Stimulated activated naive CD8-positive, alpha-beta T cell treated with anti-CD3 and anti-CD28 coated beads, Interleukin-15, amount 100 ng/mL, for 72 hours (primary cell): Measurements from ENCODE around the gene HELZ2.
"Not testable (repeated sequence)": the region's sequence is repeated elsewhere in the genome, so short reads cannot be mapped to it uniquely, and the experiment has no call there.

Source experiments
- ATAC-seq: fragments of 150-1000 bp; cut with Tn5 transposase; 2 replicates; pipeline ENCODE4 v1.10.0; 2021; ENCODE audit warnings: mild to moderate bottlenecking, moderate library complexity
- DNase-seq, 2 donors: peaks; one replicate each; pipeline ENCODE4 v3.0.0; 2021 to 2022
- H3K27ac Mint-ChIP-seq, 2 donors: one replicate each; pipeline ENCODE4 v1.8.0; 2022; ENCODE audit warnings: mild to moderate bottlenecking in 2 of 2, mixed read lengths in 2 of 2, moderate library complexity in 2 of 2
- H3K27me3 Mint-ChIP-seq: one replicate; pipeline ENCODE4 v1.8.0; 2022; ENCODE audit warnings: mixed read lengths
- H3K4me1 Mint-ChIP-seq: one replicate; pipeline ENCODE4 v1.8.0; 2022; ENCODE audit warnings: mild to moderate bottlenecking, mixed read lengths
- H3K4me3 Mint-ChIP-seq, 2 donors: one replicate each; pipeline ENCODE4 v1.8.0; 2022; ENCODE audit warnings: mild to moderate bottlenecking in 2 of 2, mixed read lengths in 2 of 2, moderate library complexity in 1 of 2
- H3K9me3 Mint-ChIP-seq, 2 donors: one replicate each; pipeline ENCODE4 v1.8.0; 2022; ENCODE audit warnings: mixed read lengths in 2 of 2

HELZ2 gene, protein sequence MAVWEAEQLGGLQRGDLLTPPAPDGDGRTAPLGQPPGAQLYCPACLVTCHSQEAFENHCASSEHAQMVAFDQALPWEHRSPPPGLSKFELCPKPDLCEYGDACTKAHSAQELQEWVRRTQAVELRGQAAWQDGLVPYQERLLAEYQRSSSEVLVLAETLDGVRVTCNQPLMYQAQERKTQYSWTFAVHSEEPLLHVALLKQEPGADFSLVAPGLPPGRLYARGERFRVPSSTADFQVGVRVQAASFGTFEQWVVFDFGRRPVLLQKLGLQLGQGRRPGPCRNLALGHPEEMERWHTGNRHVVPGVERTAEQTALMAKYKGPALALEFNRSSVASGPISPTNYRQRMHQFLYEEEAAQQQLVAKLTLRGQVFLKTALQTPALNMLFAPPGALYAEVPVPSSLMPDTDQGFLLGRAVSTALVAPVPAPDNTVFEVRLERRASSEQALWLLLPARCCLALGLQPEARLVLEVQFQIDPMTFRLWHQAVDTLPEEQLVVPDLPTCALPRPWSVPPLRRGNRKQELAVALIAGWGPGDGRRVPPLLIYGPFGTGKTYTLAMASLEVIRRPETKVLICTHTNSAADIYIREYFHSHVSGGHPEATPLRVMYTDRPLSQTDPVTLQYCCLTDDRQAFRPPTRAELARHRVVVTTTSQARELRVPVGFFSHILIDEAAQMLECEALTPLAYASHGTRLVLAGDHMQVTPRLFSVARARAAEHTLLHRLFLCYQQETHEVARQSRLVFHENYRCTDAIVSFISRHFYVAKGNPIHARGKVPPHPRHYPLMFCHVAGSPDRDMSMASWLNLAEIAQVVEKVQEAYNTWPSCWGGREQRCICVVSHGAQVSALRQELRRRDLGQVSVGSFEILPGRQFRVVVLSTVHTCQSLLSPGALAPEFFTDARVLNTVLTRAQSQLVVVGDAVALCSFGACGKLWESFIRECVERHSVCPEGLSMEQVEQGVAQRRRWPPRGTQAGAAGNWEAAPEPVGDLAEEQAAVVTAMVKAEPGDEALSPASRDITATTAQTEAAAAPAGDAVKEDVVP (N-terminal part only)

DNA sequence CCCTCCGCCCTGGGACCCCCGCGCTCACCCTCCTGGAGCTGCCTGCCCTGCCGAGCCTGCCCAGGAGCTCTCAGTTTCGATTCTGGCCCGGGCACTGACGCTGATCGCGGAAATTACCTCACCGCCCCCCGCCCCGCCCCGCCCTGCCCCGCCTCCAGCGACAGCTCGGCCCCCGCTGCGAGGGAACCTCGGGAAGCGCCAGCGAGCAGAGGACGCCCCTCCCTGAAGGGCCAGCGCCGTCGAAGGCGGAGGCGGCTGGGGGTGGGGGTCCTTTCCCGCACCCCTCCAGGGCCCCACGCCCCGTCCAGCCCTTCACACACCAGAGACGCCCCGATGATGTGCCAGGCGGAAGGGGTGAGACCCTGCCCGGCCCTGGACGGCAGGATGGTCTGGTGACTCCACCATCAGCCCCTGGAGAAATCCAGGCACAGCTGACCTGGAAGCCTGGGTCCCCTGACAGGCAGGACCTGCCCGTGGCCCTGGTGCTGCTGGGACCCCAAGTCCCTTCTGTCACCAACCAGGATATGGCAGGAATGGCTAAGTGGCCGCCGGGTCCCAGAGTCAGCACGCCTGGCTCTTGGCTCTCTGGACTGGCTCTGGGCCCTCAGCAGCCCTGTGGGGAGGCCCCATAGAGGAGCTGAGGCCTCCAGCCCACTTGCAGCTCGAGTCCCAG is at the start of gene HELZ2:
Gene HELZ2, minus strand, starts transcription at position 84 of the 673 bp plus-strand sequence. CDS start 1,854 bp downstream, outside the sequence.
- Mint-ChIP-seq H3K9me3 (no peaks in the 10 kb centered on the region), H3K27ac (peak within 1 kb of the TSS; percentile 79 to 96), H3K4me3 (peak within 1 kb of the TSS; percentile 79 to 92), H3K4me1 (peaks cover 16% of the 10 kb centered on the region), H3K27me3 (peaks cover 39% of the 10 kb centered on the region)
- ATAC-seq (peak; percentile 85), DNase-seq (peak; percentile 49 to 62)

DNA sequence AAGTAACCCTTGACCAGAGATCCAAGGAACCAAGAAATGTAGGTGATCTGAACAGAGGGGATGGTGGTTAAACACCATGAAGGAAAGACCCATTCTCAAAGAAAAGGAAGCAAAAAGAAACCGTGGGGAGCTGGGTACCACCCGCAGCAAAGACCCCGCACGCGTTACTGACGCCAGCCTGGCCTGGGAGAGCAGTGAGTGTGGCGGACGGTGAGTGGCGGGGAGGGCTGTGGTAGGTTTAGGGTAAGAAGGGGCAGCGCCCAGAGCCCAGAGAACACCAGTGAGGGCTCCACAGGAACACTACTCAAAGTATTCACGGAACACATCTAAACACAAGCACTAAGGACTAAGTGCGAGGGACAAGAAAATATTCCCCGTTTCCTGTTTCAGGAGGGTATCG is 48.7 kb upstream of the HELZ2 start:
- no peak for DNase-seq
- ATAC-seq = no peak
- Mint-ChIP-seq H3K27me3 (no peaks in the 10 kb centered on the region), H3K27ac (peak overlapping the region in 1 of 2 donors; percentile 83), H3K4me1 (peaks cover 34% of the 10 kb centered on the region), H3K9me3 (no peaks in the 10 kb centered on the region), H3K4me3 (no peak overlapping the region)

DNA sequence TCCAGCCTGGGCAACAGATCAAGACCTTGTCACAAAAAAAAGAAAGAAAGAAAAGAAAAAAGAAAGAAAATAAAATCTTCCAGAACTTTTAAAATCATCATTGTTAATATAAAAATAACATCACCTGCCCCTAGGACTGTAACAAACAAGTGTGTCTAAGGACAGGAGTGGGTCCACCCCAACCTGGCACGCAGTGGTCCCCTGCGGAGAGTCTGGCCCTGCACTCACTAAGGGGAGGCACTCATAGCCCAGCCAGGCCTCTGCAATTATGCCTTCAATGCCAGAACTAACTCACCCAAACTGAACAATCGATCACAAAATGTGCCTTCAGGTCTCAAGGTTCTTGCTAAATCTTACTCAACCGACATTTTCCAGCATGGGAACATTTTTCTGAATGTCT is 48.1 kb upstream of the HELZ2 start:
- H3K27ac Mint-ChIP-seq = no peak overlapping the region
- no peaks in the 10 kb centered on the region for H3K27me3 Mint-ChIP-seq
- peaks cover 34% of the 10 kb centered on the region for H3K4me1 Mint-ChIP-seq
- DNase-seq (no peak), ATAC-seq (no peak)
- no peak overlapping the region for H3K4me3 Mint-ChIP-seq
- no peaks in the 10 kb centered on the region for H3K9me3 Mint-ChIP-seq

DNA sequence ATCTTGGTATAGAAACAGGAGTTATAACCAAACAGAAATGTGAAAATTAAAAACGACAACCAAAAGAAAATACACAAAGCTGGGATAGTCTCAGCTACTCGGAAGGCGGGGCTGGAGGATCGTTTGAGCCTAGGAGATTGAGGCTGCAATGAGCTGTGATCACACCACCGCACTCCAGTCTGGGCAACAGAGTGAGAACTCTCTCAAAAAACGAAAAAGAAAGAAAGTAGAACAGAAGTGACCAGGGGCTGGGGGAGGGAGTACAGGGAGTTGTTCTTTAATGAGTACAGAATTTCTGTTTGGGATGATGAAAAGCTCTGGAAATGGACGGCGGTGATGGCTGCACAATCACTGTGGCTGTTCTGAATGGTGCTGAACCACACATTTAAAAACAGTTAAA is 47.0 kb upstream of the HELZ2 start:
- Mint-ChIP-seq H3K4me3 (no peak overlapping the region), H3K27ac (peak overlapping the region in 1 of 2 donors; percentile 28), H3K27me3 (no peaks in the 10 kb centered on the region), H3K9me3 (no peaks in the 10 kb centered on the region), H3K4me1 (peaks cover 34% of the 10 kb centered on the region)
- DNase-seq (no peak), ATAC-seq (no peak)

DNA sequence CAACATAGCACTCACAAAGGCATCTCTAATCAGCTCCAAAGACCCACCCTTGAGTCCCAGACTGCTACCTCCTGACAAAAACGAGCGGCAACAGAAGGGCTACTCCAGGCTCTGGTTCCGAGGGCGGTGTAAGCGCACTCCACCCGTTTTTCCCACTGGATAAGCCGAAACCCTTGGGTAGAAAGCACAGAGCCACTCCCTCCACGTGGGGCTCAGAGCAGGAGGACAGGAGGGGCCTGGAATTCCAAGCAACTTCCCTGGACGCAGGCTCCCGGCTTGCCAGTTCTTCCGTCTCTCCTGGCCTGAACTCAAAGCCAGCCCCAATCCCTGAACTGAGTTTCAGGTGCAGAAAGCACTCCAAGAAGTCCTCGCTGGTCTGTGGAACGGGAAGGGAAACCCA is 45.5 kb upstream of the HELZ2 start:
- Mint-ChIP-seq H3K4me1 (peaks cover 23% of the 10 kb centered on the region), H3K27me3 (no peaks in the 10 kb centered on the region), H3K4me3 (no peak overlapping the region), H3K27ac (no peak overlapping the region), H3K9me3 (no peaks in the 10 kb centered on the region)
- no peak for DNase-seq
- no peak for ATAC-seq

DNA sequence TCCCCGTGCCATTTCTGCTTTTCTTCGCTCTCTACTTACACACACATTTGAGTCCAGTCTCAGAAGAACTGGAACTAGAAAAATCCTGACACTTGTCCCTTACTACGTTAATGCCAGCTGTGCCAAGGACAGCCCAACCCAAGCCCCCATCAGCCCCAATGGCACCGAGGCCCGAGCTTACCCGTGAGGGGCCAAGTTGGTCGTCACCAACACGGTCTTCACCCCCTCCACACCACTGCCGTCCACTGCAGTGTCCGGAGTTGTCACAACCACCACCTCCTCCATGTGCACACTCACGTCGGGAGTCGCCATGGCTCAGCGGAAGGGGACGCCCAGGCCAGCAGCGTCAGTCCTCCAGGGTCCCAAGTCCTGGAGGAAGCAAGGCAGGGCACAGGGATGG is 45.0 kb upstream of the HELZ2 start:
- Mint-ChIP-seq H3K4me3 (no peak overlapping the region), H3K27ac (no peak overlapping the region), H3K9me3 (no peaks in the 10 kb centered on the region), H3K27me3 (no peaks in the 10 kb centered on the region), H3K4me1 (peaks cover 23% of the 10 kb centered on the region)
- DNase-seq (no peak), ATAC-seq (no peak)

DNA sequence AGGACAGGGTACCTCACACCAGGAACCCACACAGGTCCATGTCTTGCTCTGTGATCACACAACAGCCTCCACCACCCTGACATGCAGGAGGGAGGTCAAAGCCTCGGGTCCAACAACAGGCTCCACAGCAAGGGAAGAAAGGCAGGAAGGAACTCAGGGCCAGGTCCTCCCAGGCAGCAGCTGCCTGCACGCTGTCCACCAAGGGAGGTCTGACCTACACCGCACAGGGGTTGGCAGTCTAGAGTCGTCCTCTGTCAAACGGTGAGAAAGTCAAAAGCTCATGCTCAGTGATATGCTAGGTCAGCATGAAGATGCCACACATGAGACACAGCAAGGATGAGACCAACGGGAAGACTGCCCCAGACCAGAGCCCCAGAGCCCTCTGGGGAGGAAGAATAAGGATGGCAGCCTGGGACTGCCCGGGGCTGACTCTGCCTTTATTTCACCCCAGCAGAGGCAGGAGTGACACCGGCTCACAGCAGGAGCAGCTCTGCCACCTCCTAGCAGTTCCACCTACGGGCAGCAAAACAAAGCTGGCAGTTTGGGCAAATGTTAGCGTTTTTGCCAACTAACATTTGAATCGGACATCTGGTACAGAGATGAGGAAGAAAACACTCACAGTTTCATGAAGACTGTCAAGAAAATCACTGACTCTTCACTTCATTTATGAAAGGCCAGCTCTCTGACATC is 44.4 kb upstream of the HELZ2 start:
- DNase-seq = no peak
- ATAC-seq = no peak
- Mint-ChIP-seq H3K4me3 (no peak overlapping the region), H3K27me3 (no peaks in the 10 kb centered on the region), H3K4me1 (peaks cover 23% of the 10 kb centered on the region), H3K9me3 (no peaks in the 10 kb centered on the region), H3K27ac (no peak overlapping the region)

DNA sequence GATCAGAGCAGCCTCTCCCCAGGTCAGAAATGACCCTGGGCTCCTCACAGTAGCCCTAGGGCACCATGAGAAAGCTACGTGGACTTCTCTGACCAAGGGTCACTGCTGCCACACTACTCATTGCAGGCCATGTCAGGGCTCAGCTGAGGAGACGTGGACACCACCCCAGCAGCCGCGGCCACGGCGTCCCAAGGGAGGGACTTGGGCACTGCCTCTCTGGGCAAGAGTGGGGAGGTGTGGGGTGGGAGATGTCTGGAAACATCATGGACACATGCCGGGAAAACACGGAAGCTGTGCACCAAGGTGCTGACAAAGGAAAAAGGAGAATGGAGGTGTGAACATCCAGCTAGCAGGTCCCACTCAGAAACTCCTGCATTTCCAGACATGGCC is 43.8 kb upstream of the HELZ2 start:
- ATAC-seq = no peak
- Mint-ChIP-seq H3K27ac (no peak overlapping the region), H3K4me1 (peaks cover 21% of the 10 kb centered on the region), H3K27me3 (no peaks in the 10 kb centered on the region), H3K4me3 (no peak overlapping the region), H3K9me3 (no peaks in the 10 kb centered on the region)
- no peak for DNase-seq

DNA sequence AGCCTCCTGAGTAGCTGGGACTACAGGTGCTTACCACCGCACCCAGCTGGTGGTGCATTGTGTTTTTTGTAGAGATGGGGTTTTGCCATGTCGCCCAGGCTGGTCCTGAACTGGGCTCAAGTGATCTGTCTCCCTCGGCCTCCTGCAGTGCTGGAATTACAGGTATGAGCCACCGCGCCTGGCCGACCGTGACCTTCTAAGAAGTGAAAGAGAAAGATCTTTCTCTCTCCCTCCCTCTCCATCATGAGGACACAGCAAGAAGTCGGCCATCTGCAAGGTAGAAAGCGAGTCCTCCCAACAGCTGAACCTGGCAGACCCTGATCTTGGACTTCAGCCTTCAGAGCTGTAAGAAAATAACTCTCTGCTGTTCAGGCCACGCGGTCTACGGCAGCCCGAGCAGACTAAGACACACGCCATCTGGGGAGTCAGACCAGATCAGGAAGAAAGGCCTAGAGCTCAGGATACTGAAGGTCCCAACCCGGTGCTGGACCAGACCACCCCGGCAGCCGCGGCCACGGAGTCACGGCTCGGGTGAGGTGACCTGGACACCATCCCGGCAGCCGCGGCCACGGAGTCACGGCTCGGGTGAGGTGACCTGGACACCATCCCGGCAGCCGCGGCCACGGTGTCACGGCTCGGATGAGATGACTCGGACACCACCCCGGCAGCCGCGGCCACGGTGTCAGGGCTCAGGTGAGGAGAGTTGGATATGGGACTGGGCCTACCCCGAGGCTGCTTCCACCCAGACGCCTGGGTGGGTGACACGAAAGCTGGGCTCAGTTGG is 43.2 kb upstream of the HELZ2 start:
- no peak overlapping the region for H3K4me3 Mint-ChIP-seq
- no peaks in the 10 kb centered on the region for H3K27me3 Mint-ChIP-seq
- no peaks in the 10 kb centered on the region for H3K9me3 Mint-ChIP-seq
- H3K4me1 Mint-ChIP-seq = peaks cover 16% of the 10 kb centered on the region
- no peak for DNase-seq
- peak overlapping the region in 1 of 2 donors; percentile 83 for H3K27ac Mint-ChIP-seq
- ATAC-seq = no peak

DNA sequence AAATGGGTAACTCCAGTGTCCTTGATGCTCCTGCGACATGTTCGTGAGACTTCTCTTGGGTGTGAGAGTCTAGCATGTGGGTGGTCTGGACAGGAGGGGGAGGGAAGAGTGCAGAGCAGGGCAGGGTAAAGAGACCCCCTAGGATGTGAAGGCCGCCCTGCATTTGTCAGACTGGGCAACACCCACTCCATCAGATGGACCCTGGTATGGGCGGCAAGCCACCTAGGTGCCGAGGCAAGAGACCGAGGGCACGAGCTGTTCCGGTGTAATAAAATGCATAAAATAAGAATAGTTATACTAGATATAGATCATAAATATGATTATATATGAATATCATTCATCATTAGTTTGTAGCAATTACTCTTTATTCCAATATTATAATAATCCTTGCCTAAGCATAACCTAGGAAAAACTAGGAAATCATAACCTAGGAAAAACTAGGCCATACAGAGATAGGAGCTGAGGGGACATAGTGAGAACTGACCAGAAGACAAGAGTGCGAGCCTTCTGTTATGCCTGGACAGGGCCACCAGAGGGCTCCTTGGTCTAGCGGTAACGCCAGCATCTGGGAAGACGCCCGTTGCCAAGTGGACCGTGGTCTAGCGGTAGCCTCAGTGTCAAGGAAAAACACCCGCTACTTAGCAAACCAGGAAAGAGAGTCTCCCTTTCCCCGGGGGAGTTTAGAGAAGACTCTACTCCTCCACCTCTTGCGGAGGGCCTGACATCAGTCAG is 40.0 kb upstream of the HELZ2 start:
- H3K4me3 Mint-ChIP-seq, H3K27me3 Mint-ChIP-seq, ATAC-seq, DNase-seq, H3K9me3 Mint-ChIP-seq, H3K4me1 Mint-ChIP-seq: not testable (repeated sequence)
- peak overlapping the region in 1 of 2 donors; percentile 77 for H3K27ac Mint-ChIP-seq

DNA sequence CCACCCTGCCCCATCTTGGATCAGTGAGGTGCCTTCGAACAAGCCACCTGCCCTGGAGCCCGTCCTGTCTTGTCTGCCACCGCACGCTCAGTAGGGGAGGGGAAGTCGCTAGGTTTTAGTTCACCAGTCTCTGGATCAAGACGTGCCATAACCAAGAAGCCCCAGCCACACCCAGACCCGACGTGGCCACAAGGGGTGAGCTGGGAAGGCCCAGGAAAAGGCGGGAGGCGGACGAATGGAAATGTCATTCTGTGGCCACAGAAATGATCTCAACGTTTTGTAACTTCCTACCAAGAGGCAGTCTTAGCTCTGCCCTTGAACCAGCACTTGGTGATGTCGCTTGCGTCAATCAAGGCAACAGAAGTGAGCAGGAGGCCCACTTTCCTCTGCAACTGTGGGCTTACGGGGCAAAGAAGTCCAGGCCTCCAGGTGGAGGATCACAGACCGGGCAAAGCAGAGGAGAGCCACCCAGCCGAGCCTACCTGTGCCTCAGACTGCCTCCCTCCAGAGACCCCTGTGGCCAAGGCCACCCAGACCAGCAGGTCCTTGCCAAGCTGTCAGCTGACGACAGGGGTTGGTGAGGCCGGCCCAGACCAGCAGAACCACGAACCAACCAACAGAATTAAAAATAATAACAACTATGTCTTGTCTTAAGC is 38.4 kb upstream of the HELZ2 start:
- Mint-ChIP-seq H3K4me1 (no peaks in the 10 kb centered on the region), H3K27ac (no peak overlapping the region), H3K27me3 (no peaks in the 10 kb centered on the region), H3K4me3 (no peak overlapping the region), H3K9me3 (no peaks in the 10 kb centered on the region)
- DNase-seq (no peak), ATAC-seq (no peak)

DNA sequence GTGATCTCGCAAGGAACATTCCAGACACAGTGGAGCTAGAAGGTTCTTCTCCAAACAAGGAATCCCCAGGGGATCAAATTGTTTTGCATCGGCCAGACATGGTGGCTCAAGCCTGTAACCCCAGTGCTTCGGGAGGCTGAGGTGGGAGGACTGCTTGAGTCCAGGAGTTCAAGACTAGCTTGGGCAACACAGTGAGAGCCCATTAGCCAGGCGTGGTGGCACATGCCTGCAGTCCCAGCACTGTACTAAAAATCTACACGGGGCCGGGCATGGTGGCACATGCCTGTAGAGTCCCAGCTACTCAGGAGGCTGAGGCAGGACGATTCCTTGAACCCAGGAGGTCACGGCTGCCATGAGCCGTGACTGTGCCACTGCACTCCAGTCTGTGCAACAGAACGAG is 37.6 kb upstream of the HELZ2 start:
- Mint-ChIP-seq H3K4me1 (peaks cover 5% of the 10 kb centered on the region), H3K27ac (no peak overlapping the region), H3K9me3 (no peaks in the 10 kb centered on the region), H3K4me3 (no peak overlapping the region), H3K27me3 (no peaks in the 10 kb centered on the region)
- DNase-seq (no peak), ATAC-seq (no peak)

DNA sequence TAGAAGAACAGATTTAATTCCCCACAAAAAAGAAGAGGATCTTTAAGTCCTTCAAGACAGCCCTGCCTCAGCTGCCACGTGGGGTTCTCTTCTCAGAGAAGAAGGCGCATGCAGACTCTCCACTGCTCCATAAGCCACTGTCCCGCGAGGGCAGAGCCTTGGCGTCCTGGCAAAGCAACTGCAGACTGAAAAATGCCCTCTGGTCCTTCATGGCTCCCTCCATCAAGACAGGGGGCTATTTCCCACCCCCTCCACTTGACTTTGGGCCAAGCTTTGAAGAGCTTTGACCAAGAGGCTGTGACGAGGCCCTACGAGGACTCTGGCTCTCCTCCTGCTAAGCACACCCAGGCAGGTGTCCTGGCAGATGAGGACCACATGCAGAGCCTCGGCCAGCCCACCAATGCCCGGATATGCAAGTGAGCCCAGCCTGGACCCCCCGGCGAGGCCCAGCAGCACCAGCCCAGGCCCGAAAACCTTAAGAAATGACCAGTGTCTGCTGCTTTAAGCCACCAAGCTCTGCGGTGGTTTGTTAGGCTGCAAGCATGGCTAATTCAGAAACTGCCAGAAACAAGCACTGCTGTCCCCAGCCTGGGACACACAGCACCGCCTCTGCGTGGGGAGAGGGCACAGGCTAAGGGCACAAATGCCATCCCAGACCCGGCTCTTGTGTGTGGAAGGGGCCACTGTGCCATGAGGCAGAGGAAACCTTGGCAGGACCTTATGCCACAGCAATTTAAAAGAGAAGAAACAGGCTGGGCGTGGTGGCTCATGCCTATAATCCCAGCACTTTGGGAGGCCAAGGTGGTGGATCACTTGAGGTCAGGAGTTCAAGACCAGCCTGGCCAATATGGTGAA is 36.8 kb upstream of the HELZ2 start:
- Mint-ChIP-seq H3K9me3 (no peaks in the 10 kb centered on the region), H3K27ac (no peak overlapping the region), H3K27me3 (no peaks in the 10 kb centered on the region), H3K4me3 (no peak overlapping the region), H3K4me1 (peaks cover 8% of the 10 kb centered on the region)
- no peak for ATAC-seq
- no peak for DNase-seq
